Transverse colon (tissue), 4 donors: ENCODE measurements around the gene GPSM1. TPM values are rescaled to one million over a fixed set of nuclear protein-coding genes. Genes with fewer than 3 reads are reported as not detected.

Experiments
- DNase-seq: peaks from one replicate; pipeline ENCODE4 v3.0.0-alpha.2; 2019
- H3K27ac ChIP-seq, 4 donors: fragments of 200-600 bp; sonication (generic); 2 replicates each; pipeline ENCODE4 v1.5.1; 2016 to 2018; ENCODE audit warnings: inconsistent platforms in 4 of 4
- H3K27me3 ChIP-seq: fragments of 200-600 bp; sonication (generic); 2 replicates; pipeline ENCODE4 v1.5.1; 2017; ENCODE audit warnings: inconsistent platforms
- H3K36me3 ChIP-seq, 4 donors: fragments of 200-600 bp; sonication (generic); 2 replicates each; pipeline ENCODE4 v1.5.1; 2017 to 2019; ENCODE audit warnings: inconsistent platforms in 4 of 4
- H3K4me1 ChIP-seq, 4 donors: fragments of 200-600 bp; sonication (generic); 2 replicates each; pipeline ENCODE4 v1.5.1; 2017 to 2020; ENCODE audit warnings: inconsistent platforms in 4 of 4
- H3K4me3 ChIP-seq, 4 donors: fragments of 200-600 bp; sonication (generic); 1 replicate in 1 of 4; 2 replicates in 3 of 4; pipeline versions ENCODE4 v1.5.1 to v1.6.1; 2017 to 2019; ENCODE audit warnings: inconsistent platforms in 4 of 4
- H3K9me3 ChIP-seq, 2 donors: fragments of 200-600 bp; sonication (generic); 2 replicates each; pipeline ENCODE4 v1.5.1; 2017 to 2019; ENCODE audit warnings: inconsistent platforms in 2 of 2
- EP300 ChIP-seq: sonication (generic); formaldehyde crosslinking; IDR thresholded peaks from one replicate; pipeline ENCODE4 v1.6.1; 2017; ENCODE audit warnings: antibody characterized with exemption, low read depth
- POLR2A ChIP-seq: fragments of 450-650 bp; IDR thresholded peaks from one replicate; pipeline ENCODE4 v1.6.1; 2016; ENCODE audit warnings: antibody characterized with exemption, mild to moderate bottlenecking, moderate library complexity
- POLR2AphosphoS5 ChIP-seq, 3 donors: sonication (generic); formaldehyde crosslinking; IDR thresholded peaks; one replicate each; pipeline ENCODE4 v1.6.1; 2016; ENCODE audit warnings: antibody characterized with exemption in 3 of 3
- WGBS, 2 donors: methylation state at CpG; one replicate each; pipeline ENCODE4 v1.1.5; 2018; ENCODE audit warnings: low coverage in 1 of 2; 5-methylcytosine and 5-hydroxymethylcytosine counted together
- in situ Hi-C, 4 donors: fragments of 200-750 bp; cut with MboI; loops; one replicate each; pipeline versions ENCODE4 v1.15.0 to v1.15.1; 2017; ENCODE audit warnings: low sequenced_read_pairs in 3 of 4, low pct_ligation_motif_present in 1 of 4, low pct_unique_long_range_greater_than_20kb in 1 of 4
- intact Hi-C: fragments of 100-400 bp; cut with DNase I; formaldehyde crosslinking; loops from one replicate; pipeline ENCODE4 v1.15.1; 2023; ENCODE audit warnings: low total_unique reads
- total RNA-seq, 4 donors: library from RNA; depleted of rRNA; stranded (reverse); fragments of >200 nt; gene quantifications; one replicate each; pipeline ENCODE4 v1.1.0, GENCODE V29; 2016
- TF ChIP-seq, protein P1 (sequence below), 5 experiments: fragments of 200-600 bp in 3 of 5; fragments of 450-650 bp in 2 of 5; sonication (generic) in 3 of 5; IDR thresholded peaks; 1 replicate in 2 of 5; 2 replicates in 3 of 5; pipeline ENCODE4 v1.5.1; 2016 to 2017; ENCODE audit warnings: antibody characterized with exemption in 5 of 5, inconsistent platforms in 3 of 5, mild to moderate bottlenecking in 2 of 5, moderate library complexity in 1 of 5

GPSM1 gene
- total RNA-seq, 4 donors from 2014 or later = 2.3 to 8.6 (median 7.0) TPM

DNA sequence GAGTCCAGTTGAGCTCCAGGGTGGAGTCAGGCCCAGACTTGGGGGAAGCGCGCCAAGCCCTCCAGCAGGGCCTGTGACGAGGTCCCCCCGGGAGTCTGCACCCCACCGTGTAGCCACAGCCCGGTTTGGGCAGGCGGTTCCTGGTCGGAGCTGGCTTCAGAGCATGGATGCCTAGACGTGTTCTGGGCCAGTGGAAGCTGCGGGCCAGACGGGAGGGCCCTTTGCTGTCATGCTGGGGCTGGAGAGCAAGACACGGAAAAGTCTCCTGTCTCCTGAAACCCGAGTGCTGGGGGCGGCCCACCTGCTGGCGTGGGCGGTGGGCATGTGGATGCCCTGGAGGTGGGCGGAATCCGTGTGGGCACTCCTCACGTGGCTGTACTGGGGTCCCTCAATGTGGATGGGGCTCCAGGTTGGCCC lies 1.9 kb downstream of the GPSM1 start:
- peak overlapping the region in 2 of 4 donors; percentile 71 to 73 for H3K27ac ChIP-seq
- 73% methylated on average over 18 of the region's 19 CpGs; no CpG with 5 or more reads in 1 of the 2 donors for WGBS, 2 donors
- intact Hi-C loops = no loop called here

DNA sequence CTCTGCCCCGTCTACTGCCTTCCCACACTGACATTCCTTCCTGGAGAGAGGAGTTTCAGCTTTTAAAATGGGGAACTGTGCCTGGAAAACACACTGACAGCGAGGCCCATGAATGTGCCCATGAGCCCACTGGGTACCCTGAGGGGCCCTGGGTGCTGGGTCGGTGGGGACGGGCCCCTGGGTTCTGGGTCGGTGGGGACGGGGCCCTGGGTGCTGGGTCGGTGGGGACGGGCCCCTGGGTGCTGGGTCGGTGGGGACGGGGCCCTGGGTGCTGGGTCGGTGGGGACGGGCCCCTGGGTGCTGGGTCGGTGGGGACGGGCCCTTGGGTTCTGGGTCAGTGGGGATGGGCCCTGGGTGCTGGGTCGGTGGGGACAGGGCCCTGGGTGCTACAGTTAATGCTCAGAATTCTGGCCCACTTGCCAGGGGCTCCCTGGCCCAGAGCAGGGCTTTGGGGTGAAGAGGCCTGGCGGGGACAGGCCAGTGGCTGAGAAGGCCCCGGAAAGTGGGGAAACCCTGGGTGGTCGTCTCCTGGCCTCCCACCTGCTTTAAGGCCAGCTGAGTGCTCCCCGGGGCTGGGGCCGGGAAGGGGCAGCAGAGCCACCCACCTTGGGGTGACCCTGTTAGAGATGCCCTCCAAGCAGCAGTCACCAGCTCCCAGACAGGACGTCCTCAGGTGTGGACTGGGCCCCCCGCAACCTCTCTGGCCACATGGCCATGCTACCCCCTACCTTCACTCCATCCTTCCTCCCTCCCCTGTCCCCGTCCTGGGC lies 2.5 kb downstream of the GPSM1 start:
- in situ Hi-C loops (no loop called here), intact Hi-C loops (loop anchor here (10.0 kb wide), 1 partner anchor 75 kb away; the partner anchor contains the start of gene SNAPC4)
- H3K27ac ChIP-seq = no peak overlapping the region

More for the DNA sequence above, 1.9 kb downstream of the GPSM1 start:
- H3K9me3 ChIP-seq = no peaks in the 10 kb centered on the region
- in situ Hi-C loops = no loop called here
- H3K27me3 ChIP-seq = peaks cover 28% of the 10 kb centered on the region
- peaks cover 7 to 34% (median 18%) of the 10 kb centered on the region in 4 donors for H3K4me1 ChIP-seq
- peak overlapping the region in 1 of 4 donors; percentile 59 for H3K4me3 ChIP-seq
- TF ChIP-seq POLR2A = no peak
- TF ChIP-seq EP300 = no peak
- TF ChIP-seq POLR2AphosphoS5 (IDR thresholded peaks at IDR 0.05) = no peak
- TF ChIP-seq, protein P1, sequence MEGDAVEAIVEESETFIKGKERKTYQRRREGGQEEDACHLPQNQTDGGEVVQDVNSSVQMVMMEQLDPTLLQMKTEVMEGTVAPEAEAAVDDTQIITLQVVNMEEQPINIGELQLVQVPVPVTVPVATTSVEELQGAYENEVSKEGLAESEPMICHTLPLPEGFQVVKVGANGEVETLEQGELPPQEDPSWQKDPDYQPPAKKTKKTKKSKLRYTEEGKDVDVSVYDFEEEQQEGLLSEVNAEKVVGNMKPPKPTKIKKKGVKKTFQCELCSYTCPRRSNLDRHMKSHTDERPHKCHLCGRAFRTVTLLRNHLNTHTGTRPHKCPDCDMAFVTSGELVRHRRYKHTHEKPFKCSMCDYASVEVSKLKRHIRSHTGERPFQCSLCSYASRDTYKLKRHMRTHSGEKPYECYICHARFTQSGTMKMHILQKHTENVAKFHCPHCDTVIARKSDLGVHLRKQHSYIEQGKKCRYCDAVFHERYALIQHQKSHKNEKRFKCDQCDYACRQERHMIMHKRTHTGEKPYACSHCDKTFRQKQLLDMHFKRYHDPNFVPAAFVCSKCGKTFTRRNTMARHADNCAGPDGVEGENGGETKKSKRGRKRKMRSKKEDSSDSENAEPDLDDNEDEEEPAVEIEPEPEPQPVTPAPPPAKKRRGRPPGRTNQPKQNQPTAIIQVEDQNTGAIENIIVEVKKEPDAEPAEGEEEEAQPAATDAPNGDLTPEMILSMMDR (IDR thresholded peaks at IDR 0.05) = no peak
- no peaks in the 10 kb centered on the region for H3K36me3 ChIP-seq
- no peak for DNase-seq

DNA sequence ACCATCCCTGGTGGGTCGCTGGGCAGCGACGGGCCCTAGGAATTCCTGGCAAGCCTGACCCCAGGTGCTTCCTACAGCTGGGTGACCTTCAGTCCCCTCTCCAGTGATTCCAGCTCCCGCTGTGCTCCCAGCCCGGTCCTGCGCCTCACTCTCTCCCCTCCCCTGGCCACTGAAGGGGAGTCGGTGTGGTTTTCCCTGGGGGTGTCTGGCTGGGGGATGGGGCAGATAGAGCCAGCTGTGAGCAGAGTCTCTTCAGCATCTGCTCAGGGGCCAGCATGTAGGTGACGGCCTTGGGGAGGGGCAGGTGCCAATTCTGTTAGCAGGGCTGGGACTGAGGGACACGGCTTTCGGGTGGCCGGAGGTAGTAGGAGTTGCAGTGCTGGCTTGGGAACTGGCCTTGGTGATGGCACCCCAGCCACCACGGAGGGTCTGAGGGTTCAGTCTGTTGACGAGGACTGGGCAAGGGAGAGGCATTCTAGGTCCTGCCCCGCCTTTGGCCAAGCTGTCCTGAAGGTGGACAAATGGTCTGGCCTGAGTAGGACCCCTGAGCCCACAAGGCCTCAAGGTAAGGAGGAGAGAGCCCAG lies 3.2 kb downstream of the GPSM1 start:
- TF ChIP-seq POLR2A (no peak), POLR2AphosphoS5 (IDR thresholded peaks at IDR 0.05) (no peak), EP300 (no peak)
- TF ChIP-seq, protein P1 (IDR thresholded peaks at IDR 0.05) = no peak
- Histone ChIP-seq H3K9me3 (no peaks in the 10 kb centered on the region), H3K4me1 (peaks cover 7 to 34% (median 18%) of the 10 kb centered on the region in 4 donors), H3K36me3 (no peaks in the 10 kb centered on the region), H3K27me3 (peaks cover 27% of the 10 kb centered on the region), H3K4me3 (no peak overlapping the region), H3K27ac (no peak overlapping the region)
- 83% methylated on average over 14 of the region's 14 CpGs; no CpG with 5 or more reads in 1 of the 2 donors for WGBS, 2 donors
- no peak for DNase-seq
- in situ Hi-C loops (no loop called here), intact Hi-C loops (loop anchor here (10.0 kb wide), 1 partner anchor 74 kb away; the partner anchor contains the start of gene SNAPC4)

More for the DNA sequence above, 2.5 kb downstream of the GPSM1 start:
- no peak for DNase-seq
- Histone ChIP-seq H3K36me3 (no peaks in the 10 kb centered on the region), H3K4me1 (peaks cover 7 to 34% (median 18%) of the 10 kb centered on the region in 4 donors), H3K4me3 (no peak overlapping the region), H3K9me3 (no peaks in the 10 kb centered on the region), H3K27me3 (peaks cover 28% of the 10 kb centered on the region)
- WGBS, 2 donors = 78% methylated on average over 22 of the region's 23 CpGs; no CpG with 5 or more reads in 1 of the 2 donors
- TF ChIP-seq EP300 (no peak), POLR2AphosphoS5 (IDR thresholded peaks at IDR 0.05) (no peak), POLR2A (no peak)
- TF ChIP-seq, protein P1 (IDR thresholded peaks at IDR 0.05) = no peak

DNA sequence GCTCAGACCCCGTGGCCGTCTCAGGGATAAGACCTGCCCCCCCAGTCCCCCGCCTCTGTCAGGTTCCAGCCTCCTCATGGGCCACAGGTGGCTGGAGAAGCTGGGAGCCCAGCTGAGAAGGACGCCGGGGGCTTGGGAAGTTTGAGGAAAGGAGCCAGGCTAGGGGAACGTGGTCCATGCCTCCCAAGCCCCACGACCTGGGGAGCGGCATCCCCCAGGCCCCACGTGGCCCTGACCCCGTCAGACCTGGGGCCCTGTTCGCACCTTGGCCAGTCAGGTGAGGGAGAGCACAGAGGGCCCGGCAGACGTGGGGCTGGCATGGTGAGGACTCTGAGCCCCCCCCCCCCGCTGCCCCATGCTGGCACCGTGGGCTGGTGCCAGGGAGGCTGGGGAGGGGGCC lies 3.7 kb downstream of the GPSM1 start:
- TF ChIP-seq POLR2A (no peak), POLR2AphosphoS5 (IDR thresholded peaks at IDR 0.05) (no peak), EP300 (no peak)
- TF ChIP-seq, protein P1 (IDR thresholded peaks at IDR 0.05) = no peak
- no peak overlapping the region for H3K27ac ChIP-seq

More for the DNA sequence above, 3.7 kb downstream of the GPSM1 start:
- DNase-seq = no peak
- intact Hi-C loops (loop anchor here (10.0 kb wide), 1 partner anchor 74 kb away; the partner anchor contains the start of gene SNAPC4), in situ Hi-C loops (no loop called here)
- Histone ChIP-seq H3K9me3 (no peaks in the 10 kb centered on the region), H3K27me3 (peaks cover 22% of the 10 kb centered on the region), H3K36me3 (no peaks in the 10 kb centered on the region), H3K4me1 (peaks cover 7 to 30% (median 18%) of the 10 kb centered on the region in 4 donors), H3K4me3 (no peak overlapping the region)
- WGBS, 2 donors = 79% methylated on average over 13 of the region's 15 CpGs; no CpG with 5 or more reads in 1 of the 2 donors
